T-helper 1 cell treated with Interleukin-12 subunit alpha and Interleukin-12 subunit beta and Interleukin-4 antibody, amounts not matched to agents 30 μg/mL and 1 μg/mL, for 36 hours (primary cell): Measurements from ENCODE around the gene TNFRSF25.

ENCODE experiments used
- H3K27ac Mint-ChIP-seq: one replicate; pipeline ENCODE4 v1.8.0; 2021; ENCODE audit warnings: mild to moderate bottlenecking, mixed read lengths
- H3K27me3 Mint-ChIP-seq: one replicate; pipeline ENCODE4 v1.8.0; 2021; ENCODE audit warnings: low read depth, mixed read lengths
- H3K36me3 Mint-ChIP-seq: one replicate; pipeline ENCODE4 v1.8.0; 2021; ENCODE audit warnings: low read depth, mixed read lengths
- H3K4me1 Mint-ChIP-seq: one replicate; pipeline ENCODE4 v1.8.0; 2021; ENCODE audit warnings: low read depth, mixed read lengths
- H3K4me3 Mint-ChIP-seq: one replicate; pipeline ENCODE4 v1.8.0; 2021; ENCODE audit warnings: mild to moderate bottlenecking, moderate library complexity, mixed read lengths
- H3K9me3 Mint-ChIP-seq: one replicate; pipeline ENCODE4 v1.8.0; 2021; ENCODE audit warnings: mixed read lengths

The TNFRSF25 gene

GRCh38 chr1:6466023-6466422 lies at the start of gene TNFRSF25:
TNFRSF25 (minus strand) TSS chr1:6466173; CDS start chr1:6466107, 66 bp downstream.
- Mint-ChIP-seq H3K9me3 (no peaks in the 10 kb centered on the region), H3K36me3 (peaks cover 26% of the 10 kb centered on the region), H3K27me3 (no peaks in the 10 kb centered on the region), H3K4me1 (peaks cover 20% of the 10 kb centered on the region), H3K4me3 (peak within 1 kb of the TSS; percentile 95), H3K27ac (peak within 1 kb of the TSS; percentile 89)

- no peaks in the 10 kb centered on the region for H3K27me3 Mint-ChIP-seq
- H3K36me3 Mint-ChIP-seq: no peaks in the 10 kb centered on the region
- H3K4me1 Mint-ChIP-seq: no peaks in the 10 kb centered on the region
- H3K4me3 Mint-ChIP-seq: no peak overlapping the region
- no peak overlapping the region for H3K27ac Mint-ChIP-seq
- H3K9me3 Mint-ChIP-seq: no peaks in the 10 kb centered on the region
Measured at GRCh38 chr1:6515771-6516170, 49.8 kb upstream of the TNFRSF25 start.

- Mint-ChIP-seq H3K4me3 (no peak overlapping the region), H3K4me1 (no peaks in the 10 kb centered on the region), H3K9me3 (no peaks in the 10 kb centered on the region), H3K27ac (no peak overlapping the region), H3K36me3 (no peaks in the 10 kb centered on the region), H3K27me3 (no peaks in the 10 kb centered on the region)
Measured at GRCh38 chr1:6513320-6513801, 47.4 kb upstream of the TNFRSF25 start.

DNA sequence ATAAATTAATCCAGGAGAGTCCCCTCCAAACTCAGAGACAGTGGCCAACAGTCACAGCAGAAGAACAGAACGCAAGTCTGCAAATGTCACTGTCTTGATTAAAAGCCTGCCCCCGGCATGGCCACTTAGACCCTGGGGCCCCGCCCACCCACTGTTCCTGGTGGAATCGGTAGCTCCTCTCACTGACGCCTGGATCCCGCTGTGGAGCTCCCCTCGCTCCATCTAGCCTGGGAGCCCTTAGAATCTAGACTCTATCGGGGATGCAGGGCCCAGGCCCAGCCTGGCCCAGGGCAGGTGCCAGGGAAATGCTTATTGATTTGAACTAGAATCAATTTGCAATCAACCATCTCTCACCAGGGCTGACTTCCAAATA lies 46.9 kb upstream of the TNFRSF25 start:
- Mint-ChIP-seq H3K4me3 (no peak overlapping the region), H3K27me3 (no peaks in the 10 kb centered on the region), H3K4me1 (no peaks in the 10 kb centered on the region), H3K36me3 (no peaks in the 10 kb centered on the region), H3K27ac (no peak overlapping the region), H3K9me3 (no peaks in the 10 kb centered on the region)

- H3K4me3 Mint-ChIP-seq: no peak overlapping the region
- H3K36me3 Mint-ChIP-seq: no peaks in the 10 kb centered on the region
- no peaks in the 10 kb centered on the region for H3K27me3 Mint-ChIP-seq
- no peaks in the 10 kb centered on the region for H3K9me3 Mint-ChIP-seq
- H3K4me1 Mint-ChIP-seq: no peaks in the 10 kb centered on the region
- H3K27ac Mint-ChIP-seq: no peak overlapping the region
Measured at GRCh38 chr1:6512245-6512907, 46.4 kb upstream of the TNFRSF25 start.

GRCh38 chr1:6511561-6512244 lies 45.7 kb upstream of the TNFRSF25 start:
- Mint-ChIP-seq H3K36me3 (no peaks in the 10 kb centered on the region), H3K27ac (no peak overlapping the region), H3K27me3 (no peaks in the 10 kb centered on the region), H3K4me1 (no peaks in the 10 kb centered on the region), H3K4me3 (no peak overlapping the region), H3K9me3 (no peaks in the 10 kb centered on the region)

GRCh38 chr1:6511056-6511455 lies 45.1 kb upstream of the TNFRSF25 start:
- Mint-ChIP-seq H3K4me1 (no peaks in the 10 kb centered on the region), H3K27ac (no peak overlapping the region)

GRCh38 chr1:6510493-6510892 lies 44.5 kb upstream of the TNFRSF25 start:
- H3K4me3 Mint-ChIP-seq: no peak overlapping the region
- H3K9me3 Mint-ChIP-seq: no peaks in the 10 kb centered on the region
- H3K4me1 Mint-ChIP-seq: no peaks in the 10 kb centered on the region
- H3K36me3 Mint-ChIP-seq: no peaks in the 10 kb centered on the region
- H3K27me3 Mint-ChIP-seq: no peaks in the 10 kb centered on the region
- no peak overlapping the region for H3K27ac Mint-ChIP-seq

More at GRCh38 chr1:6511056-6511455, 45.1 kb upstream of the TNFRSF25 start:
- no peaks in the 10 kb centered on the region for H3K9me3 Mint-ChIP-seq
- no peaks in the 10 kb centered on the region for H3K36me3 Mint-ChIP-seq
- no peaks in the 10 kb centered on the region for H3K27me3 Mint-ChIP-seq
- H3K4me3 Mint-ChIP-seq: no peak overlapping the region

DNA sequence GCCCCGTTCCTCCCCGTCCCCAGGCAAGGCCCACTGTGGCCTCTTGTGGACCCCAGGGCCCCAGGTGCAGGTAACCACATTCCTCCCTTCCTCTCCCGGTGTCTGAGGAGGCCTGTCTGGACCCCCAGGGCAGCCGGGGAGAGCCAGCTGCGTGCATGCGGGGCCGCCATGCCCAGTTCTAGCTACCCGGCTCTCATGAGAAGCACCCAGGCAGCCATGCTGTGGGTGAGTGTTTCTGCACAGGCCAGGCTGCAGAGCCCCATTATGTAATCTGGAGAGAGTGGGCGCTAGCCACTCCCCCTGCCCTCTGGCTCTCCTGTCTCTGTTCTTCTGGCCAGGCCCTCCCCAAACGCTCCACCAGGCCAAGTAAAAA lies 43.9 kb upstream of the TNFRSF25 start:
- Mint-ChIP-seq H3K4me3 (no peak overlapping the region), H3K27me3 (no peaks in the 10 kb centered on the region), H3K4me1 (no peaks in the 10 kb centered on the region), H3K36me3 (no peaks in the 10 kb centered on the region), H3K9me3 (no peaks in the 10 kb centered on the region), H3K27ac (no peak overlapping the region)

DNA sequence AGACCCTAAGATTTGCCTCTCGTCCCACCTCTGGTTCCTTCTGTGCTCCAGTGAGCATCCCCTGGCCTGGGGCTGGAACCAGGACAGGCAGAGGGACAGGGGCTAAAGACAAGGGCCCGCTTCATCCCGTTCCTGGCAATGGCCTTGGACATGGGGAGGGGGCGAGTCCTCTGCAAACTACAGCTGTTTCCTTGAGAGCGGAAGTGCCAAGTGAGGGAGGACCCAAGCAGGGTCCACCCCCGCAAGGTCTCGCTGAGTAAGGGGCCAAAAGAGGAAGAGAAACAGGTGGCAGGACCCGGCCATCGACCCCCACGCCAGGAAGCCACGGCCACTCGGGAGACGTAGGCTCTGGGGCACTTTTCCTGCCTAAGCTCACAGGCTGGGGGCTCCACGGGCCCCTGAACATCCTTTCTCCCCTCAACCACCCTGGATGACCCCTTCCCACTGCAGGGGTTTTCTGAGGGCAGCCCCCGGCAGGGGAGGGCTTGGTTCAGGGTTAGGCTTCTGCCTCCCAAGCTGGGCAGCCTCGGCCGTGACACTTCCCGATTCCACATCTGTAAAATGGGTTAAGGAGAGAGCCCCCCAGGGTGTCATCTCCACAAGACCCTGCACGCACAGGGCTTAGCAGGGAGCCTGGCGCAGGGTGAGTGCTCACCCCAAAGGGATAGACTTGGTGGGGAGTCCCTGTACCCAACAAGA lies 43.4 kb upstream of the TNFRSF25 start:
- H3K27ac Mint-ChIP-seq: no peak overlapping the region
- no peaks in the 10 kb centered on the region for H3K4me1 Mint-ChIP-seq
- no peaks in the 10 kb centered on the region for H3K9me3 Mint-ChIP-seq
- no peak overlapping the region for H3K4me3 Mint-ChIP-seq
- no peaks in the 10 kb centered on the region for H3K36me3 Mint-ChIP-seq
- no peaks in the 10 kb centered on the region for H3K27me3 Mint-ChIP-seq

DNA sequence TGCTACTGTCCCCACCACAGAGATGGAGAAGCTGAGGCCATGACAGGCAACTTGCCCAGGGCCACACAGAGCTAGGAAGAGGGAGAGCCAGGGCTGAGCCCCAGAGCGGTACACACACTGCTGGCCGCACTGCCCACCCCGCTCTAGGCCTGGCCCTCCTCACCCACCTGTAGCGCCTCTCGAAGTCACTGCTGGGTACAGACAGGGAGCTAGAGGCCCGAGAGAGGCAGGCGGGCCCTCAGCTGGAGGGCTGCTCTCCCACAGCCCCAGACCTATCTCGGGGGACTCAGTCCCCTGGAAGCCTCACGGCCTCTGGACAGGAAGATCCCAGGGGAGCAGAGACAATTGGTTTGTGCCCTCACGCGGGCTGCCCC lies 42.8 kb upstream of the TNFRSF25 start:
- Mint-ChIP-seq H3K4me1 (no peaks in the 10 kb centered on the region), H3K27me3 (no peaks in the 10 kb centered on the region), H3K4me3 (no peak overlapping the region), H3K9me3 (no peaks in the 10 kb centered on the region), H3K27ac (no peak overlapping the region), H3K36me3 (no peaks in the 10 kb centered on the region)

DNA sequence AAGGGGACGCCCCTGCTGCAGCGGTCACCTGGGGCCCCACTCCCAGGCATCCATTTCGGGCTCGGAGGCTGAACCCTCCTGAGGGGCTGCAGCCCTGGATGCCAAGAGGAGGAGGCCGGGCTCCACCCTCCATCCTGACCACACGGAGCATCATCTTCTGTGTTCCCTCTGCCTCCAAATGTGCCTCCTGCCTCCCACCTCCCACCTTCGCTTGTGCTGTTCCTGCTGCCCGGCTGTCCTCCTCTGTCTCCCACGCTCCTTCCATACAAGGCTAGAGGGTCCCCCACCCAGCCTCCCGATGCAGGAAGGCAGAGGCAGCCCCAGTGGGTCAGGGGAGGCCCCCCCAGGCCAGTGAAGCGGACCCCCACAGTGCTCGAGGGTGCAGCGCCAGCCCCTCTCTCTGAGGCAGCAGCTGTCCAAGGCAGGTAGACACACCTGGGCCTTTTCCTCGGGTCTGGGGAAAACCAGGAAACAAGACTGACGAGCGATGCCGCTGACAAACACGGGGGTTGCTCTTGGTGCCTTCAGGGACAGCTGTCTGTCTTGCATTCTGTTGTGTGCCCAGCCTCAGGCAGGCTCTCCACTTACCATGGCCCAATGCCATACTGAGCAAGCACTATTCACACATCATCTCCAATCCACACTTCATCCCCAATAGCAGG lies 42.3 kb upstream of the TNFRSF25 start:
- no peak overlapping the region for H3K27ac Mint-ChIP-seq
- H3K4me3 Mint-ChIP-seq: no peak overlapping the region
- no peaks in the 10 kb centered on the region for H3K36me3 Mint-ChIP-seq
- no peaks in the 10 kb centered on the region for H3K27me3 Mint-ChIP-seq
- no peaks in the 10 kb centered on the region for H3K4me1 Mint-ChIP-seq
- H3K9me3 Mint-ChIP-seq: no peaks in the 10 kb centered on the region

- no peaks in the 10 kb centered on the region for H3K9me3 Mint-ChIP-seq
- H3K4me1 Mint-ChIP-seq: no peaks in the 10 kb centered on the region
- no peaks in the 10 kb centered on the region for H3K36me3 Mint-ChIP-seq
- H3K4me3 Mint-ChIP-seq: no peak overlapping the region
- no peaks in the 10 kb centered on the region for H3K27me3 Mint-ChIP-seq
- no peak overlapping the region for H3K27ac Mint-ChIP-seq
Measured at GRCh38 chr1:6507461-6507911, 41.5 kb upstream of the TNFRSF25 start.

- H3K9me3 Mint-ChIP-seq: no peaks in the 10 kb centered on the region
- H3K36me3 Mint-ChIP-seq: no peaks in the 10 kb centered on the region
- no peaks in the 10 kb centered on the region for H3K4me1 Mint-ChIP-seq
- no peak overlapping the region for H3K4me3 Mint-ChIP-seq
- no peaks in the 10 kb centered on the region for H3K27me3 Mint-ChIP-seq
- H3K27ac Mint-ChIP-seq: no peak overlapping the region
Measured at GRCh38 chr1:6507037-6507428, 41.1 kb upstream of the TNFRSF25 start.
